Esophagus muscularis mucosa (tissue), 4 donors: Measurements from ENCODE around the gene ETV3. TPM values are rescaled to one million over a fixed set of nuclear protein-coding genes. Genes with fewer than 3 reads are reported as not detected.

ENCODE experiments used
- DNase-seq: peaks from one replicate; pipeline ENCODE4 v3.0.0-alpha.2; 2017; ENCODE audit errors: extremely low spot score
- H3K27ac ChIP-seq, 4 donors: fragments of 200-600 bp; sonication (generic); replicated peaks in 1 of 4; 1 replicate in 3 of 4; 2 replicates in 1 of 4; pipeline ENCODE4 v1.5.1; 2016 to 2019; ENCODE audit warnings: mild to moderate bottlenecking in 1 of 4
- H3K27me3 ChIP-seq, 4 donors: fragments of 200-600 bp; sonication (generic); one replicate each; pipeline versions ENCODE4 v1.5.1 to v1.6.0; 2016 to 2019
- H3K36me3 ChIP-seq, 4 donors: fragments of 200-600 bp; sonication (generic); one replicate each; pipeline ENCODE4 v1.5.1; 2016 to 2019
- H3K4me1 ChIP-seq, 4 donors: fragments of 200-600 bp; sonication (generic); one replicate each; pipeline ENCODE4 v1.5.1; 2016 to 2019
- H3K4me3 ChIP-seq, 4 donors: fragments of 200-600 bp; sonication (generic); 1 replicate in 2 of 4; 2 replicates in 2 of 4; pipeline ENCODE4 v1.5.1; 2016 to 2019; ENCODE audit warnings: mild to moderate bottlenecking in 4 of 4, moderate library complexity in 1 of 4
- H3K9me3 ChIP-seq, 4 donors: fragments of 200-600 bp; sonication (generic); 1 replicate in 3 of 4; 2 replicates in 1 of 4; pipeline ENCODE4 v1.5.1; 2016 to 2019
- EP300 ChIP-seq: sonication (generic); formaldehyde crosslinking; IDR thresholded peaks from one replicate; pipeline ENCODE4 v1.6.1; 2017; ENCODE audit warnings: antibody characterized with exemption
- POLR2A ChIP-seq: fragments of 450-650 bp; IDR thresholded peaks from one replicate; pipeline ENCODE4 v1.6.1; 2017; ENCODE audit warnings: antibody characterized with exemption, moderate library complexity, mild to moderate bottlenecking, low read depth
- POLR2AphosphoS5 ChIP-seq, 2 donors: sonication (generic); formaldehyde crosslinking; IDR thresholded peaks; one replicate each; pipeline ENCODE4 v1.6.1; 2017; ENCODE audit warnings: antibody characterized with exemption in 2 of 2
- WGBS: methylation state at CpG from one replicate; pipeline ENCODE4 v1.1.5; 2018; 5-methylcytosine and 5-hydroxymethylcytosine counted together
- intact Hi-C: fragments of 100-400 bp; cut with DNase I; formaldehyde crosslinking; loops from one replicate; pipeline ENCODE4 v1.15.1; 2023
- total RNA-seq, 4 donors: library from RNA; depleted of rRNA; stranded (reverse); fragments of >200 nt; gene quantifications; one replicate each; pipeline versions ENCODE4 v1.1.0 to v1.2.1, GENCODE V29; 2016
- TF ChIP-seq, protein P1 (sequence below), 3 experiments: fragments of 200-600 bp in 2 of 3; fragments of 450-650 bp in 1 of 3; sonication (generic) in 2 of 3; IDR thresholded peaks; one replicate each; pipeline ENCODE4 v1.5.1; 2017 to 2019; ENCODE audit warnings: antibody characterized with exemption in 3 of 3, mild to moderate bottlenecking in 2 of 3, moderate library complexity in 1 of 3

Gene ETV3
- total RNA-seq, 4 donors from 2014 or later = 16.6 to 20.0 (median 19.2) TPM

DNA sequence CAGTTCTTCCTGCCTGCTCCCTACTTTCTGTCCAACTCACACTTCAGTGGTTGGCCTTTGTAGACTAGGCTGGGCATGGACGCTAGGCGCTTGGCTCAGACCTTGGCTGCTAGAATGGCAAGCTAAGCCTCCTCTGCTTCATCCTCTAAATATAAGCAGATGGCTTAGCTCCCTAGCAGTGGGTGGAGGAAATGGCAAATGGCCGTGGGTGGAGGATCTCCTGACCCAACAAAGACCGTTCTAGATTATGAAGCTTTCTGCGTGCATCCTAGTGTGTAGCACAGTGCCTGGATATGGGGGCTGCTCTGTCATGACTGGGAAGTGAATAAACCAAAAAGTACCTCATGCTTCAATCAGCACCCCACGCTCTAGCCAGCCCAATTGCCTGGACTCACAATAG lies 28.2 kb downstream of the ETV3 start:
- Histone ChIP-seq H3K4me1 (no peaks in the 10 kb centered on the region), H3K9me3 (no peaks in the 10 kb centered on the region), H3K36me3 (no peaks in the 10 kb centered on the region), H3K27me3 (peaks cover 0 to 88% (median 9%) of the 10 kb centered on the region in 4 donors), H3K27ac (no peak overlapping the region), H3K4me3 (no peak overlapping the region)
- no peak for DNase-seq
- WGBS = 65% methylated on average over 6 of the region's 6 CpGs
- TF ChIP-seq, protein P1, sequence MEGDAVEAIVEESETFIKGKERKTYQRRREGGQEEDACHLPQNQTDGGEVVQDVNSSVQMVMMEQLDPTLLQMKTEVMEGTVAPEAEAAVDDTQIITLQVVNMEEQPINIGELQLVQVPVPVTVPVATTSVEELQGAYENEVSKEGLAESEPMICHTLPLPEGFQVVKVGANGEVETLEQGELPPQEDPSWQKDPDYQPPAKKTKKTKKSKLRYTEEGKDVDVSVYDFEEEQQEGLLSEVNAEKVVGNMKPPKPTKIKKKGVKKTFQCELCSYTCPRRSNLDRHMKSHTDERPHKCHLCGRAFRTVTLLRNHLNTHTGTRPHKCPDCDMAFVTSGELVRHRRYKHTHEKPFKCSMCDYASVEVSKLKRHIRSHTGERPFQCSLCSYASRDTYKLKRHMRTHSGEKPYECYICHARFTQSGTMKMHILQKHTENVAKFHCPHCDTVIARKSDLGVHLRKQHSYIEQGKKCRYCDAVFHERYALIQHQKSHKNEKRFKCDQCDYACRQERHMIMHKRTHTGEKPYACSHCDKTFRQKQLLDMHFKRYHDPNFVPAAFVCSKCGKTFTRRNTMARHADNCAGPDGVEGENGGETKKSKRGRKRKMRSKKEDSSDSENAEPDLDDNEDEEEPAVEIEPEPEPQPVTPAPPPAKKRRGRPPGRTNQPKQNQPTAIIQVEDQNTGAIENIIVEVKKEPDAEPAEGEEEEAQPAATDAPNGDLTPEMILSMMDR (IDR thresholded peaks at IDR 0.05) = no peak
- TF ChIP-seq EP300 (no peak), POLR2A (no peak), POLR2AphosphoS5 (IDR thresholded peaks at IDR 0.05) (no peak)
- intact Hi-C loops = no loop called here

DNA sequence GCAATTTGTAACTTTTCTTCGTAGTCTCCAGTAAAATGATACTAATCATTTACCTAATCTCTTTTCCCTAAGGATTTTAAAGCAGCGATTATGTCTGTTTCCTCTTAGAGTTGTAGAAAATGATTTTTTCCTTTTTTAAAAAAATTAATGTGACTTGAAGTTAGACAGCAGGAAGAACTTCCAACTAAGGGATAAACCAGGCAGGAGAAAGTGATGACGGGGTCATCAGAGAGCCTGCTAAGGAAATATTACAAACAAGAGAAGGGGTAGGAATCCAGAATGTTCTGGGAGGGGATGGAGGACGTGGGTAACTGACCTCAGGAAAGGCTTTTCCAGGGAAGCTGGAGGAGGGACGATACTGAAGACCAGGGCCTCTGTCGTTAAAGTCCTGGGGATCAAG lies 29.7 kb downstream of the ETV3 start:
- 78% methylated on average over 6 of the region's 6 CpGs for WGBS
- H3K4me1 ChIP-seq = no peaks in the 10 kb centered on the region
- intact Hi-C loops = no loop called here
- no peaks in the 10 kb centered on the region for H3K36me3 ChIP-seq
- H3K27me3 ChIP-seq = peaks cover 0 to 81% (median 9%) of the 10 kb centered on the region in 4 donors
- no peaks in the 10 kb centered on the region for H3K9me3 ChIP-seq
- H3K27ac ChIP-seq = no peak overlapping the region
- H3K4me3 ChIP-seq = no peak overlapping the region
- DNase-seq = no peak
- no peak for TF ChIP-seq POLR2A
- TF ChIP-seq POLR2AphosphoS5 (IDR thresholded peaks at IDR 0.05) = no peak
- no peak for TF ChIP-seq EP300
- TF ChIP-seq, protein P1 (IDR thresholded peaks at IDR 0.05) = no peak

DNA sequence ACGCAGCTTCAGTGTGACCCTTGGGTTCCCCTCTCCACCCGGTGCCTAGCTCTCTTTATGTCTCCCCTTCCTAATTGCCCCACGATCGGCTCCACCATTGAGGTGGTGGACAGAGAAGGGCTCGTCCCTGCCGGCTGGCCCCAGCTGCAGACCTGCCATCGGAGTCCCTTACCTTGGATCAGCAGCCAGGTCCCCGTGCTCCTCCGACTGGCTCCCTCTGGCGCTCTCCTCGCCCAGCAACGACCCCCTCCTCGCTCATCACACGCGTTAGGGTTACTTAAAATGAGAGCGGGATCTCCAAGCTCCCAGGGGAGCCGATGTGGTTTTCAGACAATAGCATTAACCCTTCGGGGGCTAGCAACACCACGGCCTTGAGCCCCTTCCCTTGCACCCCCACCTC lies 30.5 kb downstream of the ETV3 start:
- DNase-seq = no peak
- 46% methylated on average over 17 of the region's 19 CpGs for WGBS
- Histone ChIP-seq H3K27me3 (peaks cover 0 to 73% (median 9%) of the 10 kb centered on the region in 4 donors), H3K36me3 (no peaks in the 10 kb centered on the region), H3K4me1 (no peaks in the 10 kb centered on the region), H3K27ac (no peak overlapping the region), H3K4me3 (no peak overlapping the region), H3K9me3 (no peaks in the 10 kb centered on the region)
- TF ChIP-seq, protein P1 (IDR thresholded peaks at IDR 0.05) = no peak
- TF ChIP-seq EP300 (no peak), POLR2AphosphoS5 (IDR thresholded peaks at IDR 0.05) (no peak), POLR2A (no peak)
- intact Hi-C loops = no loop called here

DNA sequence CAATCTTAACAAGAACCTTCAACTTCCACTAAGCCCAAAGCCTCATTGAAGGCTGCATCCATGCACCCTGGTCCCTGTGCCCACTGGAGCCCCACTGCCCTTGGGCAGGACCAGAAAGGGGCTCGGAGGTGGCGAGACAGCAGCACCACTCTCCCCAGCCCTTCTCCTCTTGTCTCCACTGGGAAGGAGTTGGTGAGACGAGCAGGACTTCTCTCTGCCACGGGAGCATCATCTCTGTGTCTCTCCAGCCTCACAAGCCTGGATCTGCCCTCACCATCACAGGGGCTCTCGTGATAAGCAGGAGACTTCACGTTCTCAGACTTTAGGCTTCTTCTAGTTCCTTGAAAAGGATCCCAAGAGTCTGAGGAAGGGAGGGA lies 31.4 kb downstream of the ETV3 start:
- no peak overlapping the region for H3K4me3 ChIP-seq
- WGBS = 72% methylated on average over 6 of the region's 6 CpGs
- no peaks in the 10 kb centered on the region for H3K36me3 ChIP-seq
- H3K27me3 ChIP-seq = peaks cover 0 to 69% (median 9%) of the 10 kb centered on the region in 4 donors
- intact Hi-C loops = no loop called here
- DNase-seq = no peak
- TF ChIP-seq, protein P1 (IDR thresholded peaks at IDR 0.05) = no peak
- no peak for TF ChIP-seq EP300
- no peak for TF ChIP-seq POLR2A
- TF ChIP-seq POLR2AphosphoS5 (IDR thresholded peaks at IDR 0.05) = no peak
- H3K27ac ChIP-seq = no peak overlapping the region
- H3K9me3 ChIP-seq = no peaks in the 10 kb centered on the region
- H3K4me1 ChIP-seq = no peaks in the 10 kb centered on the region
